ENCODE results near the gene LCAT.

GRCh38 chr16:67961551-67961957, 17.6 kb upstream of the LCAT start:
- TF ChIP-seq CTCF (IDR thresholded peaks at IDR 0.05) (no peak), POLR2A (IDR thresholded peaks at IDR 0.05) (no peak)

All from Peyer's patch (tissue), 4 donors.